Calu3 (cell line): ENCODE data around the gene GNB1. TPM values are rescaled to one million over a fixed set of nuclear protein-coding genes. Genes with fewer than 3 reads are reported as not detected.

Source experiments
- BruUV-seq: library from RNA; stranded (reverse); fragments of 400-500 nt; replicated peaks from 2 replicates; lab custom pipeline; 2021; lab: Mats Ljungman, UMichigan
- CTCF ChIA-PET: fragments of 300-600 bp; sonication (Branson Sonifier 250); formaldehyde crosslinking; loops from one replicate; lab custom pipeline; 2022; ENCODE audit warnings: antibody characterized with exemption; lab: Charles Lee
- DNase-seq: peaks from one replicate; pipeline ENCODE4 v3.0.0; 2022
- H3K27ac Mint-ChIP-seq: one replicate; pipeline ENCODE4 v1.8.0; 2022; ENCODE audit warnings: mixed read lengths; ENCODE audit not compliant: unreplicated experiment
- H3K27me3 Mint-ChIP-seq: one replicate; pipeline ENCODE4 v1.8.0; 2022; ENCODE audit warnings: mixed read lengths; ENCODE audit not compliant: unreplicated experiment
- H3K36me3 Mint-ChIP-seq: one replicate; pipeline ENCODE4 v1.8.0; 2022; ENCODE audit warnings: mild to moderate bottlenecking, moderate library complexity, mixed read lengths; ENCODE audit not compliant: insufficient read depth, unreplicated experiment
- H3K4me1 Mint-ChIP-seq: one replicate; pipeline ENCODE4 v1.8.0; 2022; ENCODE audit warnings: mild to moderate bottlenecking, low read depth, mixed read lengths; ENCODE audit not compliant: unreplicated experiment
- H3K4me3 Mint-ChIP-seq: one replicate; pipeline ENCODE4 v1.8.0; 2022; ENCODE audit warnings: mild to moderate bottlenecking, low read depth, moderate library complexity, mixed read lengths; ENCODE audit not compliant: unreplicated experiment
- H3K9me3 Mint-ChIP-seq: one replicate; pipeline ENCODE4 v1.8.0; 2022; ENCODE audit warnings: low read depth, mixed read lengths; ENCODE audit not compliant: unreplicated experiment
- intact Hi-C: fragments of 100-400 bp; cut with micrococcal nuclease; formaldehyde crosslinking; loops from one replicate; pipeline ENCODE4 v1.10.0; 2022; ENCODE audit not compliant: unreplicated experiment
- total RNA-seq: library from RNA; stranded (reverse); gene quantifications from 2 replicates; pipeline ENCODE4 v1.2.3, GENCODE V29; 2022
- TF ChIP-seq, protein P1 (sequence below): fragments of 200-600 bp; IDR thresholded peaks from one replicate; pipeline ENCODE4 v1.8.0; 2022; ENCODE audit warnings: antibody characterized with exemption; ENCODE audit not compliant: unreplicated experiment

Gene GNB1
- total RNA-seq, 1 experiment from 2014 or later = 252 TPM

GRCh38 chr1:1929639-1930545 lies 39.0 kb upstream of the GNB1 start:
- no TSS peak for BruUV-seq
- DNase-seq = no peak
- intact Hi-C loops = no loop called here
- no peaks in the 10 kb centered on the region for H3K4me1 Mint-ChIP-seq
- CTCF ChIA-PET = no interaction called here
- peaks cover 4% of the 10 kb centered on the region for H3K9me3 Mint-ChIP-seq
- H3K27me3 Mint-ChIP-seq = peaks cover 30% of the 10 kb centered on the region
- TF ChIP-seq, protein P1, sequence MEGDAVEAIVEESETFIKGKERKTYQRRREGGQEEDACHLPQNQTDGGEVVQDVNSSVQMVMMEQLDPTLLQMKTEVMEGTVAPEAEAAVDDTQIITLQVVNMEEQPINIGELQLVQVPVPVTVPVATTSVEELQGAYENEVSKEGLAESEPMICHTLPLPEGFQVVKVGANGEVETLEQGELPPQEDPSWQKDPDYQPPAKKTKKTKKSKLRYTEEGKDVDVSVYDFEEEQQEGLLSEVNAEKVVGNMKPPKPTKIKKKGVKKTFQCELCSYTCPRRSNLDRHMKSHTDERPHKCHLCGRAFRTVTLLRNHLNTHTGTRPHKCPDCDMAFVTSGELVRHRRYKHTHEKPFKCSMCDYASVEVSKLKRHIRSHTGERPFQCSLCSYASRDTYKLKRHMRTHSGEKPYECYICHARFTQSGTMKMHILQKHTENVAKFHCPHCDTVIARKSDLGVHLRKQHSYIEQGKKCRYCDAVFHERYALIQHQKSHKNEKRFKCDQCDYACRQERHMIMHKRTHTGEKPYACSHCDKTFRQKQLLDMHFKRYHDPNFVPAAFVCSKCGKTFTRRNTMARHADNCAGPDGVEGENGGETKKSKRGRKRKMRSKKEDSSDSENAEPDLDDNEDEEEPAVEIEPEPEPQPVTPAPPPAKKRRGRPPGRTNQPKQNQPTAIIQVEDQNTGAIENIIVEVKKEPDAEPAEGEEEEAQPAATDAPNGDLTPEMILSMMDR = no peak
- no peak overlapping the region for H3K27ac Mint-ChIP-seq
- no peak overlapping the region for H3K4me3 Mint-ChIP-seq
- no peaks in the 10 kb centered on the region for H3K36me3 Mint-ChIP-seq

- CTCF ChIA-PET = no interaction called here
- no TSS peak for BruUV-seq
- Mint-ChIP-seq H3K4me3 (no peak overlapping the region), H3K27me3 (peaks cover 33% of the 10 kb centered on the region), H3K27ac (no peak overlapping the region), H3K4me1 (no peaks in the 10 kb centered on the region), H3K9me3 (peaks cover 2% of the 10 kb centered on the region), H3K36me3 (no peaks in the 10 kb centered on the region)
- TF ChIP-seq, protein P1 = no peak
- intact Hi-C loops = no loop called here
- no peak for DNase-seq
Measured at GRCh38 chr1:1929102-1929638, 38.3 kb upstream of the GNB1 start.

DNA sequence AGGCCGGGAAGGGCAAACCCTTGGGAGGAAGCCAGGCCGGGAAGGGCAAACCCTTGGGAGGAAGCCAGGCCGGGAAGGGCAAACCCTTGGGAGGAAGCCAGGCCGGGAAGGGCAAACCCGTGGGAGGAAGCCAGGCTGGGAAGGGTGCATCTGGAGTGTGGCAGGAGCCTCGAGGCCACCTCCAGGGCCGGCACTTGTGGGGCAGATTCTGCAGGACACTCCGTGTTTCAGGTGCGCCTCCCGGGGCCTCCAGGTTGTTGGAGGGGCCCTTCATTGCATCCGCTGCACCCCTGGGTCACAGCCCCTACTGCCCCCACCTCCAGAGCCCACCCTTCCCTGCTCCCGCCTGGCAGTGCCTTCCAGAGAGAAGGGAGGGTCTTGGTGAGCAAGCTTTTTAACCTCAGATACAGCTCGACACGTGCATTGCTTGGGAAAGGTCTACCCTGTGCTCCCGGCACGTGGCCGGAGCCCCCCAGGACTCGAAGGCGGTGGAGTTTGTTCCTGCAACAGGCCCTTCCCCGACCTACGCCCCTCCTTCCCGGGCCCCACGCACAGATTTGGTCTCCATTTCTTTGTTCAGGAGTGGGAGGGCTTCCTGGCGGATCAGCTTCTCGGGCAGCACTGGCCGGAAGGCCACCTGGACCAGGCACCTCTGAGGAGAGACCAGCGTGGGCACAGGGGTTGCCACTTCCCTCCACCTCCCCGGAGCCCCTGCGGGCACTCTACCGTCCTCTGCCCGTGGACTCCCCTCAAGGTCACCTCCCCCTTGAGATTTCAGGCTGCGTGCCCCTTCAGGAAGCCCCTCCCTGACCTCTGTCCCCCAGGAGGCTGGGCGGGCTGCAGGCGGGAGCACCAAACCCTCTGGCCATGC lies 37.6 kb upstream of the GNB1 start:
- Mint-ChIP-seq H3K27me3 (peaks cover 35% of the 10 kb centered on the region), H3K36me3 (no peaks in the 10 kb centered on the region), H3K4me1 (no peaks in the 10 kb centered on the region), H3K9me3 (no peaks in the 10 kb centered on the region), H3K4me3 (no peak overlapping the region), H3K27ac (no peak overlapping the region)
- TF ChIP-seq, protein P1 = no peak
- no peak for DNase-seq
- no TSS peak for BruUV-seq
- intact Hi-C loops = no loop called here
- CTCF ChIA-PET = no interaction called here

- no TSS peak for BruUV-seq
- no peak for DNase-seq
- intact Hi-C loops = no loop called here
- TF ChIP-seq, protein P1 = no peak
- no peaks in the 10 kb centered on the region for H3K4me1 Mint-ChIP-seq
- H3K4me3 Mint-ChIP-seq = no peak overlapping the region
- no peaks in the 10 kb centered on the region for H3K36me3 Mint-ChIP-seq
- H3K27me3 Mint-ChIP-seq = peaks cover 35% of the 10 kb centered on the region
- CTCF ChIA-PET = no interaction called here
- H3K27ac Mint-ChIP-seq = no peak overlapping the region
- no peaks in the 10 kb centered on the region for H3K9me3 Mint-ChIP-seq
Measured at GRCh38 chr1:1927751-1928150, 36.9 kb upstream of the GNB1 start.
